Upper lobe of left lung (tissue), 4 donors: ENCODE results near the gene MISP.

Source experiments
- CTCF ChIP-seq, 6 experiments: fragments of 450-650 bp in 4 of 6; fragments of 200-600 bp in 2 of 6; sonication (generic) in 2 of 6; IDR thresholded peaks; one replicate each; pipeline ENCODE4 v1.5.1; 2016 to 2019; ENCODE audit warnings: antibody characterized with exemption in 6 of 6
- EP300 ChIP-seq, 4 donors: sonication (generic); formaldehyde crosslinking; IDR thresholded peaks; one replicate each; pipeline ENCODE4 v1.5.1; 2017; ENCODE audit warnings: antibody characterized with exemption in 4 of 4, control low read depth in 2 of 4

DNA sequence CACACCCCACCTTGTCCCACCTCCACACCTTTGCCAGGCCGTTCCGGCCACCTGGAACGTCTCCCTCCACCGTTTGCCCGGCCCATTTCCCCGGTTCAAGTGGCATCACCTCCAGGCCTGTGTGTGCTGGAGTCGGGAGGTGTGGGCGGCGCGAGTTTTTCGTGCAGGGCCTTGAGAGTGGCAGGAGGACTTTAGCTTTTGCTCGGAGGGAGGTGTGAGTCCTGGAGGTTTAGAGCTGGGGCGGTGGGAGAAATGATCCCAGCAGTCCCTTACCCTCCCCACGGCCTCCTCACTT lies 46.5 kb upstream of the MISP start:
- no peak for TF ChIP-seq CTCF (IDR thresholded peaks at IDR 0.05)
- no peak for TF ChIP-seq EP300 (IDR thresholded peaks at IDR 0.05)
